GM19438 (cell line): ENCODE results near the gene HNRNPA3.

Experiments
- ATAC-seq: cut with Tn5 transposase; IDR thresholded peaks from one replicate; pipeline ENCODE4 v1.9.1; 2021; ENCODE audit warnings: low read depth; ENCODE audit not compliant: unreplicated experiment

The HNRNPA3 gene

GRCh38 chr2:177271981-177272666 lies 59.5 kb downstream of the HNRNPA3 start:
- ATAC-seq = no peak

- no peak for ATAC-seq
These were observed 60.2 kb downstream of the HNRNPA3 start for GRCh38 chr2:177272765-177273164.

GRCh38 chr2:177273408-177273807 lies 60.8 kb downstream of the HNRNPA3 start:
- ATAC-seq = no peak
